Measurements from ENCODE around the gene TRAM2. TPM values are rescaled to one million over a fixed set of nuclear protein-coding genes. Genes with fewer than 3 reads are reported as not detected.

TRAM2 gene
- total and polyA plus RNA-seq, 7 donors = 2.1 to 5.7 (median 4.3) TPM

GRCh38 chr6:52505726-52506409 lies 71.0 kb downstream of the TRAM2 start:
- no peak overlapping the region for H3K4me3 ChIP-seq
- 90 to 92% (median 92%) methylated on average over 16 of the region's 16 CpGs for WGBS, 3 donors
- ATAC-seq (no peak), DNase-seq (no peak)
- H3K9me3 ChIP-seq = no peaks in the 10 kb centered on the region
- no peak overlapping the region for H3K27ac ChIP-seq
- H3K36me3 ChIP-seq (ENCODE audit: insufficient read depth in 1 of 2, low read depth in 1 of 2) = peaks cover 0 to 19% of the 10 kb centered on the region in 2 donors
- TF ChIP-seq CTCF (IDR thresholded peaks at IDR 0.05) = no peak
- H3K27me3 ChIP-seq (ENCODE audit: insufficient read depth in 3 of 3, low read length in 2 of 3) = no peaks in the 10 kb centered on the region
- H3K4me1 ChIP-seq = peaks cover 32% of the 10 kb centered on the region
- intact Hi-C loops (cut with DNase I) = loop anchor here in 1 of 2 donors (10.0 kb wide), 1 partner anchor 221 kb away; the partner anchor contains the start of gene MCM3

GRCh38 chr6:52504782-52505136 lies 72.1 kb downstream of the TRAM2 start:
- Histone ChIP-seq H3K36me3 (ENCODE audit: insufficient read depth in 1 of 2, low read depth in 1 of 2) (peaks cover 0 to 19% of the 10 kb centered on the region in 2 donors), H3K27ac (peak overlapping the region; percentile 81), H3K9me3 (no peaks in the 10 kb centered on the region), H3K4me1 (peaks cover 43% of the 10 kb centered on the region), H3K27me3 (ENCODE audit: insufficient read depth in 3 of 3, low read length in 2 of 3) (no peaks in the 10 kb centered on the region), H3K4me3 (no peak overlapping the region)
- TF ChIP-seq CTCF (IDR thresholded peaks at IDR 0.05) = no peak
- WGBS, 3 donors = 35 to 50% (median 38%) methylated on average over 10 of the region's 10 CpGs
- DNase-seq = no peak
- ATAC-seq = no peak
- intact Hi-C loops (cut with DNase I) = loop anchor here (5.0 to 10.0 kb wide), 3 partner anchors 73 to 220 kb away; partner anchors contain the start of genes MCM3 (in 1 of the 2) and TRAM2 (in 1 of the 2)

- Histone ChIP-seq H3K27ac (peak overlapping the region; percentile 81), H3K27me3 (ENCODE audit: insufficient read depth in 3 of 3, low read length in 2 of 3) (no peaks in the 10 kb centered on the region), H3K9me3 (no peaks in the 10 kb centered on the region), H3K36me3 (ENCODE audit: insufficient read depth in 1 of 2, low read depth in 1 of 2) (peaks cover 0 to 17% of the 10 kb centered on the region in 2 donors), H3K4me3 (no peak overlapping the region), H3K4me1 (peaks cover 49% of the 10 kb centered on the region)
- WGBS, 3 donors = 15 to 30% (median 19%) methylated on average over 15 to 24 of the region's 24 CpGs
- TF ChIP-seq CTCF (IDR thresholded peaks at IDR 0.05) = no peak
- DNase-seq = peak; percentile 92 to 97
- peak; percentile 88 to 93 (median 91) for ATAC-seq
- intact Hi-C loops (cut with DNase I) = loop anchor here (5.0 to 10.0 kb wide), 3 partner anchors 73 to 219 kb away; partner anchors contain the start of genes MCM3 (in 1 of the 2) and TRAM2 (in 1 of the 2)
These were observed 72.7 kb downstream of the TRAM2 start for GRCh38 chr6:52503851-52504781.

- WGBS, 3 donors = 67 to 73% (median 71%) methylated on average over 5 of the region's 5 CpGs
- intact Hi-C loops (cut with DNase I) = loop anchor here (5.0 to 10.0 kb wide), 3 partner anchors 74 to 219 kb away; partner anchors contain the start of genes MCM3 (in 1 of the 2) and TRAM2 (in 1 of the 2)
- peaks cover 0 to 9% of the 10 kb centered on the region in 2 donors for H3K36me3 ChIP-seq (ENCODE audit: insufficient read depth in 1 of 2, low read depth in 1 of 2)
- peak overlapping the region; percentile 81 for H3K27ac ChIP-seq
- ATAC-seq (no peak), DNase-seq (no peak)
- no peaks in the 10 kb centered on the region for H3K27me3 ChIP-seq (ENCODE audit: insufficient read depth in 3 of 3, low read length in 2 of 3)
- TF ChIP-seq CTCF (IDR thresholded peaks at IDR 0.05) = no peak
- no peak overlapping the region for H3K4me3 ChIP-seq
- no peaks in the 10 kb centered on the region for H3K9me3 ChIP-seq
- H3K4me1 ChIP-seq = peaks cover 54% of the 10 kb centered on the region
These were observed 73.5 kb downstream of the TRAM2 start for GRCh38 chr6:52503323-52503747.
